Femur (tissue), 1 donor: ENCODE measurements around the gene ENTHD1.

Source experiments
- DNase-seq: peaks from one replicate; pipeline ENCODE4 v3.0.0-alpha.2; 2017

The ENTHD1 gene

GRCh38 chr22:39893526-39893925, at the start of gene ENTHD1:
Gene ENTHD1 (minus strand): TSS chr22:39893760. CDS start chr22:39887748, 6,012 bp downstream.
- no peak for DNase-seq

- DNase-seq, result no peak
Observed at GRCh38 chr22:39943337-39943736, 49.8 kb upstream of the ENTHD1 start.

- DNase-seq, result no peak
Observed at GRCh38 chr22:39942439-39943230, 49.1 kb upstream of the ENTHD1 start.

DNA sequence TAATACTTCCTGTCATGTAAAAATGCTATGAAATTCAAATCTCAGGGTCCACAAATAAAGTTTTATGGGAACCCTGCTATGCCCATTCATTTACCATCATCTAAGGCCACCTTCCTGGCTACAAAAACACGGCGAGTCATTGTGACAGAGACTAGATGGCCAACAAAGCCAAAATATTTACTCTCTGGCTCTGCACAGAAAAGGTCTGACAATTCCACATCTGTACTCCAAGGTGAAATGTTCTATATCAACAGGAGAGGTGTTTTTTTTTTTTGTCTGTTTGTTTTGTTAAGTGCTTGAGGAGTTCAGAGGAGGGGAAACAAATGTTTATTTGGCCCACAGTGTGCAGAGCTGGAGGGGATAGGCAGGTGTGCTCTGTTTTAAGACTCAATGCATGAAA, 48.0 kb upstream of the ENTHD1 start:
- DNase-seq, result no peak

DNA sequence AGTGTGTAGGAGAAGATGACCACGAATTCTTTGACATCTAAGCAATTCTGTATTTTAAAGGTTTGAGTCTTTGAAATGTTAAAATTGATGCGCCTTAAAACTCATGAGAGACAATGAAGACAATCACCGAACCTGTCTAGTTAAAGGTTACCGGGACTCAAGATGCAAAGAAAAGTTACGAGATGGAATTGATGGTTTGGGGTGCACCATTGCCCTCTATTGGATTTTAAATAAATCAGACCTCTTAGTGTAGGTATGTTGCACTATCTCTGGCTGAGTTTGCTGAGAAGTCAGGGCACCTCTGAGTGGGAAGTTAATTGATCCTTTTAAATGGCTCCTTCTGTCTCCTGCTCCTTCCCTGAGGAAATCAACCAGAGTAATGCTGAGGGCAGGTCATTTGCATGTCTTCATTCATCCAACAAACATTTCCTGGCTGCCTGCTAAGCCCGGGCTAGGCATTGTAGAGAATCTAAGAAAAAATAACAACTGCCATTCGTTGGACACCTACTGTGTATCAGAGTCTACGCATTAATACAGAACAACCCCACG, 47.3 kb upstream of the ENTHD1 start:
- no peak for DNase-seq

- no peak for DNase-seq
Observed at GRCh38 chr22:39939830-39940229, 46.3 kb upstream of the ENTHD1 start.

DNA sequence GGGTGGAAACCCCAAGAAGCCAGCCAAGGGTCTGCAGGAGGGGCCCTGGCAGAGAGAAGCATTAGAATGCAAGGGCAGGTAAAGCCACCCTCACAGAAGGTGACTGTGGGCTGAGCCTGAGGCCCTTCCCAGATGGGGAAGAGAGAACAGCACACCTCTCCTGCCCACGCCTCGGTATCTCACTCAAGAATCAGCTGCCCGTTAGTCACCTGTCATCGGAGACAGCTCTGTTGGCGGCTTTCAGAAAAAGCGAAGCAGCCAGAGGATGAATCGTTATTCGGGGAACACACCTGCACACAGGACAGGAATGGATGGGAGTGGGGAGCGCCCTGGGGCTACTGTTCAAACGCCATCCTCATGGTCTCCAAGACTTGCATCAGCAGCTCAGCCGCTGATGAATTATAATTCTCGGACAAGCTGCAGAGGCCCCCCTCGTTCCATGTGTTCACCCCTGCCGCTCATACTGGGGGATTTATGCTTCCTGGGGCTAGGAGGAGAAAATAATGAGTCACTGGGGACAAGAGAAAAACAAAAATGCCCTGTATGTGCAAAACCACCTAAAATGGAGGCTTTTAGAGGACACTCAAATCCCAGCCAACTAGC, 45.0 kb upstream of the ENTHD1 start:
- DNase-seq, result no peak

DNA sequence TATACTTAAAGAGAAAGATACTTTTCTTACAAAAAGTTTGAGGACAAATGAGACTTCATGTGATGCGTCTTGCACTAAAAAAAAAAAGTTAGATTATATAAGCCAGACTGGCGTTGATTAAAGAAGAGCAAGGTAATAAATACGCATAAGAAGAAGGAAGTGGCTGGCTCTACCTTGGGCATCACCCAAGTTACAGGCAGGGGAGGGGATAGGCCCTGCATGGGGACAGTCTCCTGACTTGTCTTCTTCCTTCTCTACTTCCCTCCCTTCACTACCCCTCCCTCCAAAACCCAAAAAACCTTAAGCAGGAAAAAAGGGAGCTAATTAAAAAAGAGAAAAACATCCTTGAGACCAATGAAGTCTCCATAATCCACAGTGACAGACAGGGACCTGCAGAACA, 44.3 kb upstream of the ENTHD1 start:
- DNase-seq, result no peak

GRCh38 chr22:39936523-39937145, 43.1 kb upstream of the ENTHD1 start:
- DNase-seq, result no peak

GRCh38 chr22:39935612-39936011, 42.1 kb upstream of the ENTHD1 start:
- no peak for DNase-seq

- no peak for DNase-seq
Observed at GRCh38 chr22:39935116-39935515, 41.6 kb upstream of the ENTHD1 start.

GRCh38 chr22:39933741-39934140, 40.2 kb upstream of the ENTHD1 start:
- DNase-seq, result no peak

DNA sequence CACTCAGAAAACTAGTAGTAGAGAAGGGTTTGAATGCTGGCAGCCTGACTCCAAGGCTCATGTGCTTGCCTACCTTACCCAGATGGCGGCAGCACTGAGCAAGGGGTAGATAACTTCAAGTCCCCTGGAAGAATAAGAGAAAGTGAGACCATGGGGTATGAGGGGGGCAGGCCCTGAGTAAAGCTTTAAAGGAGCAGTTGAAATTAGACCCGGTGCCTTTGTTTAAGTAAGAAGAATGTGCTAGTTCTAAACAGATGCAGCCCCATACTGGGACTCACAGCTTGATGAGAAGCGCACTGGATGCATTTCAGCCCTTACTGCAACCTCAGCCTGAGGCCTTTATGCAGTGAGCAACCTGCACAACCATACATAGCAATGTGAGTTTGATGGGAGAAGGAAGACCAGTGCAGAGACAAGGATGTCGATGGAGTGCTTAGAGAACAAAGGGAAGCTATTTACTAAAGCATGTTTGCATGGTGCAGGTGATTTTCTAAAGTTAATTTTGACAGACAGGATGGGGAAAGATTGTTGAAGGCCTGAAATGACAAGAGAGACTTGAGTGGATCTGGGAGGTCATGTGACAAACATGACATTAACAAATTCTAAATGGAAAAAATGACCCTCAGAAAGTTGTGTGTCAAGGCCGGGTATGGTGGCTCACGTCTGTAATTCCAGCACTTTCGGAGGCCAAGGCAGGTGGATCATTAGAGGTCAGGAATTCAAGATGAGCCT, 39.5 kb upstream of the ENTHD1 start:
- DNase-seq, result no peak

DNA sequence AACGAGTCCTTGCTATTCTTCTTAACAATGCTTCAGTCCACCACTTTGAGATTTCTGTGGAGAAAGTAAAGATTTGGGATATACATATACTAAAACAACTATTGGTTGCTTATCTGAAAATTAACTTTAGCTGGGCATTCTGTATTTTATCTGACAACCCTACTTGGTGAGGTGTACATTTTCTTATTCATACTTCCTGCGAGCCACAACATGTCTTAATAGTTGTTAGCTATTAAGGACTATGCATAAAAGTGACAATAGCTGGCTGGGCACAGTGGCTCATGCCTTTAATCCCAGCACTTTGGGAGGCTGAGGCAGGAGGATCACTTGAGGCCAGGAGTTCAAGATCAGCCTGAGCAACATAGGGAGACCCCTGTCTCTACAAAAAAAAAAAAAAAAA, 38.6 kb upstream of the ENTHD1 start:
- DNase-seq, result no peak

- DNase-seq, result no peak
Observed at GRCh38 chr22:39931251-39931650, 37.7 kb upstream of the ENTHD1 start.

GRCh38 chr22:39928536-39929520, 35.3 kb upstream of the ENTHD1 start:
- no peak for DNase-seq

GRCh38 chr22:39927544-39927943, 34.0 kb upstream of the ENTHD1 start:
- no peak for DNase-seq

- no peak for DNase-seq
Observed at GRCh38 chr22:39926753-39927152, 33.2 kb upstream of the ENTHD1 start.

DNA sequence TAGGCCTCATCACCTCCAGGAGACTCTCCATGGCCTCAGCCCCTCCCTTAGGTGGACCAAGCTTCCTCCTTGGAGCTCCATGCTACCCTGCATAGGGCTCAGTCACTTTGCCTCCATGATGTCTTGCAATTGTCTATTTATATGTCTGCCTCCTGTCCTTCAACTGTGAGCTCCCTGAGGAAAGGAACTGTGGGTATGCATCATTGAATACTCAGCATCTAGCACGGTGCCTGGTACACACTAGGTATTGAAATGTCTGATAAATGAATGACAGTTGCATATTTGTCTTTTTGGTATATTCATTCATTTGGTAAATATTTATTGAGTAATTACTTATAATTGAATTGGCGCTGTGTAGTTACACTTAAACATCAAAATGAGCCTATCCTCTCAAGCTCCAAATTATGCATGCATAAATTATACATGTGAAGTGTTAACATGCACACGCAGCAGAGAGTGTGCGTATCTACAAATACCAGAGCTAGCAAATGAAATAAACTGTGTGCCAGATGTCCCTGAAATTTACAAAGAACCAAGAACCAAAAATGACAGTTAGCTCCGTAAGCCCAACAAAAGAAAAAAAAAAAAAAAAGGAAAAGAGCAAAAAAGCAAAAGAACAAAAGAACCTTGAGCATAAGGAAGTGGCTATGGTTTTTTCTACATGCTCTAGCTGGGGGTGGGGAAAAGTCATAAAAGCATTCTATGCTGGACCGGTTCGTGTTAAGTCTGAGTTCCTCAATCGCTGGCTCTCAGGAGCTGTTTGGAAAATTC, 32.5 kb upstream of the ENTHD1 start:
- no peak for DNase-seq

DNA sequence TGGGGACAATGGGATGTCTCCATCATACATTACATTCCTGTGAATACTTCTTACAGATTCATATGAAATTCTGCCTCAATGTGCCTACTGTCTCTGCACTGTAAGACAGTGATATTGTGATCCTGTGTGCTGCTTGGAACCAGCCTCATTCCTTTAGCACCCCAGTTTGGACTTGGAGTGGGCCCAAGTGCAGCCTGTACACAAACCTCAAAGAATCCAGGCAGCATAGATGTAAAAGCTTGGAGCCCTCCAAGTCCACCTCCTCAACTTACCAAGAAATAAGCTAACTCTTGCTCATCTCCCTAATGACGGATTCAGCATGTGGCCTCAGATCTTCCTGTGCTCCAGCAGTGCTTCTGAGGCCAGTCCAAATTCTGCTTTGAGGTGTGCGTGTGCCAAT, 31.7 kb upstream of the ENTHD1 start:
- no peak for DNase-seq

DNA sequence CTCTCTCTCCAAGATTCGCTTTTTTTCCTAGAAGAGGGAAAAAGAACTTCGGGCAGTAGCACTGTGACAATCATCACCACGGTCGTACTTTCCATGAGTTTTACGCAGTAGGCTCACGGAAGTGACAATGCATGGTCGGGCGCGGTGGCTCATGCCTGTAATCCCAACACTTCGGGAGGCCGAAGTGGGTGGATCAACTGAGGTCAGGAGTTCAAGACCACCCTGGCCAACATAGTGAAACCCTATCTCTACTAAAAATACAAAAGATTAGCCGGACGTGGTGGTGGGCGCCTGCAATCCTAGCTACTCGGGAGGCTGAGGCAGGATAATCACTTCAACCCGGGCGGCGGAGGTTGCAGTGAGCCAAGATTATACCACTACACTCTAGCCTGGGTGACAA, 30.7 kb upstream of the ENTHD1 start:
- no peak for DNase-seq
